HG03457 (cell line): Measurements from ENCODE around the gene PPP2R2B.

Source experiments
- ATAC-seq: cut with Tn5 transposase; IDR thresholded peaks from one replicate; pipeline ENCODE4 v1.9.1; 2021; ENCODE audit warnings: moderate number of reproducible peaks; ENCODE audit not compliant: unreplicated experiment

Gene PPP2R2B

GRCh38 chr5:146789712-146790653 lies 88.6 kb downstream of the PPP2R2B start:
- no peak for ATAC-seq

- ATAC-seq: no peak
These were observed 89.7 kb downstream of the PPP2R2B start for GRCh38 chr5:146788898-146789297.

GRCh38 chr5:146785065-146785464 lies 93.5 kb downstream of the PPP2R2B start:
- ATAC-seq: no peak

- ATAC-seq: no peak
These were observed 97.4 kb downstream of the PPP2R2B start for GRCh38 chr5:146781157-146781556.

- no peak for ATAC-seq
These were observed 99.2 kb downstream of the PPP2R2B start for GRCh38 chr5:146779211-146779869.

DNA sequence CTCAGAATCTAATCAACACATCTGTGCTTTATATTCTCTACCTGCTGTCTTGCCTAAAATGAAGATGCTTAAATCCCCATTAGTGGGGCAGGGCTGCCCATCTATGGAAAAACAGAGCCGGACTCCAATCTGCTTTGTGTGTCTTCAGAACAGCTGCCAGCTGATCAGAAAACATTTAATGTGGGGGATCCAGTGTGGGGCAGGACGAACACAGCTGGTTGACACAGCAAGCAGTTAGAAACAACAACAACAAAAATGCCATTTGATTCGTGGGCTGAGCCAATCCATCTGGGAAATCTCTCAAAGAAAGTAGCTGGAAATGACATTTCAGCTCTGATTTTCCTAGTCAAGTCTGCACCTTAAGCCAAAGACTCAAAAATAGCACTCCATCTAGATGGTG lies 99.8 kb downstream of the PPP2R2B start:
- ATAC-seq: no peak

DNA sequence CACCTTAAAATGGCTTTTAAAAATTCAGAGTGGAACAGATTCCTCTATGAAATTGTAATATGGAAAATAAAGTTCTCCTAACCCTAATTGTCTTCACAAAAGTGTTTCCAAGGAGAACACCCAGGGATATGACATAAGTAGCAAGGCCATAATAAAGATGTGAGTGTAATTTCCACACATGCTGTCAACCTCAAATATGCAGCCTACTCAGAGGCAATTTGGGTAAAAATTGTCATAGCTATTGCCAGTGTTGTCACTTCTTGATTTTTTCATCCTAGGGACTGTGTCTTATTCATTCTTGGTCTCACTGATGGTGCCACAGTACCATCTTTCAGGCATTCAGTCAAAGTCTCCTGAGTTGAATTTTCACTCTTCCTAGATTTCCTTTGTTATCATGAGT lies 100.3 kb downstream of the PPP2R2B start:
- ATAC-seq: no peak

DNA sequence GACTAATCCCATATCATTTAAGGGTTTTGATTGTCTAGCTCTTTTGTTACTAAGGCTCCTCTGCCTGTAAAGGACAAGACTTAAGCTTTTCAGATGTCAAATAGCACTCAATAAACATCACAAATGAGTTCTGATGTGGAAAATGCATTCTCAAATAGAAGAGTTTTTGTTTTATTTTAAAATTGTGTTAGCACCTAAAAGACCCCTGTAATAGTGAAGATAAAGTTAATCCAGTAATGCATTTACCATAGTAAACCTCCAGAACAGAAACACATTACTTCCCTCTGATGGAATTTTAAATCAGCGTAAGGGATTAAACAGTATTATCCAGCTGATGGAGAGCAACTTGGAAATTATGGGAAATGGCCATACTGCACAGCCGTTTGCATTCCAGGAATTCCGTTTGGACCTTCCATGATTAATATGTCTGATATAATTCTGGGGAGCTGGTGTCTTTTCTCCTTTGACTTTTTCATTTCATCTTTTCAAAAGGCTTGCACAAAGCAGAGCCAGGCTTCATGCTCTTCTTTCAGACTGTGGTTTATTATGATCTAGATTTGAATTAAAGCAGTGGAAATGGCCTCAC lies 105.6 kb downstream of the PPP2R2B start:
- no peak for ATAC-seq

DNA sequence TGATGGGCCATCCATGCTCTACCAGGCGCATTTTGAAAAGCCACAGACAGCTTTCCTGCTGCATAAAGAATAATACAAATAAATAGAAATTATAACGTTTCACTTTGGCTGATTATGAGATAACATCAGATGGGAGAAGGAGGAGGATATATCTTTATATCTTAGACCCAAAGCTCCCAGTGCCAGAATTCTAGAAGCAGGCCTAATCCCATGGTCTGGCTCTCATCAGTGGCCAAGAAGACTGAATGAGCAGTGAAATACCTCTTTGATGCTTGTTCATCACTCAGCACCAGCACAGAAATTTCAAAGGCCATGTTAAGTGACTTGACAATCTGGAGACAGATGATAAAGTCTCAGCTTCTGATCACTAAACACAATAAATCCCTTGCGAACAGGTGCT lies 107.6 kb downstream of the PPP2R2B start:
- no peak for ATAC-seq

DNA sequence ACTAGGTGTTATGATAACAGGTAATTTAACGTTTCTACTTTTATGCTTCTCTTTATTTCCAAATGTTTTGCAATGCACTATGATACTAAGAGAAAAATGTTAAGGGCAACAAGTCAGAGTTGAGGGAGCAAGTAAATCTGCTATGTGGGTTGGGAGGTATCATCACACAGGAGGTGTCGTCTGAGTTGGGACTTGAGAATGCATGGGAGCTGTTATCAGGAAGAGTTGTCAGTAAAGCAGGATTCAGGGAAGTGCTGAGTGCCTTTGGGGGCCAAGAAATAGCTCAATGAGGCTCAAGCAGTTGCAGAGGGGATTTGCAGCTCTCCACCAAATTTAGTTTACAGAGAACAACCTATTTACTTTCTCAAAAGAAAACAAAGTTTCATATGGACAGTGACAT lies 108.0 kb downstream of the PPP2R2B start:
- no peak for ATAC-seq

DNA sequence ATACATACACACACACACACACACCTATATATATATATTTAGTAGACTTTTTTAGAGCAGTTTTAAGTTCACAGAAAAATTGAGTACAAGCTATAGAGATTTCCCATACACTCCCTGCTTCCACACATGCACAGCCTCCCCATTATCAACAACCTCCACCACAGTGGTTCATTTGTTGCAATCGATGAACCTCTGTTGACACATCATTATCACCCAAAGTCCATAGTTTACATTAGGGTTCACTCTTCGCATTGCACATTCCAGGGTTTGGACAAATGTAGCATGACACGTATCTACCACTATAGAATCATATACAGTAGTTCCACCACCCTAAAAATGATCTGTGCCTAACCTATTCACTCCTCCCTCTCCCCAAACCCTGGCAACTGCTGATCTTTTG lies 111.0 kb downstream of the PPP2R2B start:
- no peak for ATAC-seq

- no peak for ATAC-seq
These were observed 112.5 kb downstream of the PPP2R2B start for GRCh38 chr5:146766013-146766412.

DNA sequence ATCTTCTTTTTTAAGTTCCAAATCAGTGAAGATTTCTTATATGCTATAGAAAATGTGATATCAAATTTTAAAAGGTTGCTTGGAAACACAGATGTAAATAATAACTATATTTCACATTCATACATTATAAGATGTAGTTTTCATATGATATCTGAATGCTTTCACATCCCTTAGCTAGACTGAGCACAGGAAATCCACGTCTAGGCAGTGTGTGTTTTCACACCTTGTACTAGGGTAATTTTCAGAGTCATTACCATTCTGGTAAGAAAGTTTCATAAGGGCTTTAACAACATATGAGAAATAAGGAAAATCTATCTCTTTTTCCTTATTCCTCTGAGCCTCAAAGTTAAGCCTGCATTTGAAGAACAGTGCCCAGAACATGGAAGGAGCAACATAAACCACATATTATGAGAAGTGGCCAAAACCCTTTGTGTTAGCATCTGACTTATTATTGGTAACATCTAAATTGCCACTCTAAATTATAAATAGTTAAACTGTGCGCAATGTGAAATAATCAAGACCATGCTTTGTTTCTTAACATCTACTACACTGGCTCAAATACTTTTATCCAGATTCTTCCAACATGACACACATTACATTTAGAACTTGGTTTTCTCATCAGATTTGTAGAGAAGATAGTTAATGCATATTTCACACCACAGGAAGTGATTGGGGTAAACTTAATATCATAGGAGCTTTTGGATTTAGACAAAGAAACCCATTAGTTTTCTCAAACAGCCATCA lies 113.3 kb downstream of the PPP2R2B start:
- ATAC-seq: no peak

DNA sequence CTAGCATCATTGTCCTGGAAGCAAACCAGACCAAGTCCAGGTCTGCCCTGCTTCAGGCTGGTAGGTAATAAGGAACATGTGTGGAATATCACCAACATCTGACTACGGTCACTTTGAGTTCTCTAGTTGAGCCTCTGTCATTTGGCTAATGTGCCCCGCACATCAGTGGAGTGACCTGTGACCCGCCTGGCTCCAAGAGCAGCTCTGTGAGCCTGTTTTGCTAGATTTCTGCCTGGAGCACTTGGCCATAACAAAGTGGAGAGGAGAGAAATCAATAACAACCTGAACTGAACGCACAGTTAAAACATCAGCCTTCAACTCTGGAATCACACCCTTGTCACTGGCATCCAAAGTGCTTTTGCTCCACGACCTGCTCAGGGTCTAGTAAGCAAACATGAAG lies 115.7 kb downstream of the PPP2R2B start:
- ATAC-seq: no peak

- ATAC-seq: no peak
These were observed 116.7 kb downstream of the PPP2R2B start for GRCh38 chr5:146761811-146762210.

GRCh38 chr5:146758938-146759337 lies 119.6 kb downstream of the PPP2R2B start:
- ATAC-seq: no peak

DNA sequence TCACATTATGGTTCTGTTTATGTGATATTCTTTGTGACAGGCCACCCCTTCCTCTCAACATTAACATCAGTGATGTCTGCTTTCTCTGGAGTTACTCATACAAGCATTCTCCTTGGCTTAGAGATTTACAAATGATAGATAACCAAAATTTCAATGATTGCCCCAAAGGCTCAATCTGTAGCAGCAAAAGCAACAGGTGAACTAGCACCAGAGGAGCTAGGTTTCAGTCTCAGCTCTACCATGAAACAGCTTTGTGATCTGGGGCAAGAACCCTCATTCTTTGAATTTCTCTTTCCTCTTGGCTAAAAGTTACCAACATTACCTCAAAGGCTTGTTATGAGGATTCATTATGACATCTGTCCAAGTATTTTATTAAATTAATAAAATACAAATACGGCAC lies 120.5 kb downstream of the PPP2R2B start:
- no peak for ATAC-seq

- no peak for ATAC-seq
These were observed 122.0 kb downstream of the PPP2R2B start for GRCh38 chr5:146756546-146756945.

DNA sequence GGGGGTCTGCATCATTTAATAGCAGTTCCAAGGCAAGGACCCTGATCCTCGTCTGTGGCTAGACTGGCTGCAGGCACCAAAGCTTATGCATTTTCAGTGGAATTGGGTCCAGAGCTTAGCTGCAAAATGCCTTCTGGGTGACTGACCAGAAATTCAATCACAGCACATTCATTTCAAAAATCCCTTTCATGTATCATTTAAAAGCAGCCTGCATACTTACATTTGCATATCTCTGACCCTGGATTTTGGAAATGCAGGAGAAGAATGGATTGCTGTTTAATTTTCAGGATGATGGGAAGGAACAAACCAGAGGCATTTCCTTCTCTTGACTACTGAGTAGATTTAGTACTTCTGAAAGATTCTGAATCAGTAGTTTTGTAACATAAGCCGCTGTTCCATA lies 122.8 kb downstream of the PPP2R2B start:
- no peak for ATAC-seq

DNA sequence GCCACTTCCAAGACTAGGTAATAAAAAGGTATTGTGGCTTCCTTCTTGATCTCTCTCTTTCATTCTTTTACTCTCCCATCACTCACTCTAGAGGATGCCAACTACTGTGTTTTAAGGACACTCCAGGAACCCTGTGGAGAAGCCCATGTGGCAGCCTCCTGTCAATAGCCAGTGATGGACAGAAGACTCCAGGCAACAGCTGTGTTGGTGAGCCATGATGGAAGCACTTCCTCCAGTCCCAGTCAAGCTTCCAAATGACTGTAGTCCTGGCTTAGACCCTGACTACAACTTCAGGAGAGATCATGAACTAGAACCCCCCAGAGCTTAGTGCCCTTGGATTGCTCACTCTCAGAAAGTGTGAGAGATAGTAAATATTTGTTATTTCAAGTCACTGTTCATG lies 123.9 kb downstream of the PPP2R2B start:
- ATAC-seq: no peak

GRCh38 chr5:146753641-146754040 lies 124.9 kb downstream of the PPP2R2B start:
- no peak for ATAC-seq
